Measurements from ENCODE around the gene OR8B8. TPM values are rescaled to one million over a fixed set of nuclear protein-coding genes. Genes with fewer than 3 reads are reported as not detected.
A peak's percentile ranks its signal among the peaks of the same experiment; 100 is the strongest.

Gene OR8B8
- total RNA-seq, 1 experiment from 2014 or later = not detected

GRCh38 chr11:124415356-124415923, 30.1 kb downstream of the OR8B8 start:
- H2AFZ ChIP-seq (ENCODE audit: low read depth, low read length, poor library complexity, severe bottlenecking) = peak overlapping the region; percentile 32
- BruUV-seq (replicated peaks) = no TSS peak
- no peaks in the 10 kb centered on the region for H3K9me2 ChIP-seq (ENCODE audit: insufficient read depth)
- H3K4me1 ChIP-seq (ENCODE audit: control insufficient read depth in 1 of 2, insufficient read depth in 2 of 2, low read length in 2 of 2) = no peaks in the 10 kb centered on the region
- POLR2A ChIA-PET = no interaction called here
- ATAC-seq = no peak
- no peak overlapping the region for H3K9ac ChIP-seq (ENCODE audit: low read length)
- H3K79me2 ChIP-seq (ENCODE audit: insufficient read depth, low read length) = no peaks in the 10 kb centered on the region
- no peaks in the 10 kb centered on the region for H4K20me1 ChIP-seq (ENCODE audit: insufficient read depth)
- CTCF ChIA-PET = interaction anchor here (0.7 to 1.9 kb wide), 6 partner anchors 14 to 422 kb away, joined by 3 to 14 read pairs (median 4); no protein-coding TSS in a partner anchor
- H3K4me2 ChIP-seq (ENCODE audit: low read length) = no peak overlapping the region
- RAD21 ChIA-PET (ENCODE audit: low non-redundant PET in 1 of 2, low total read pairs in 2 of 2, uncharacterized antibody in 2 of 2, unreplicated experiment in 2 of 2) = no interaction called here
- peaks cover 57% of the 10 kb centered on the region for H3K27me3 ChIP-seq (ENCODE audit: insufficient read depth, low read length)
- no peaks in the 10 kb centered on the region for H3K9me3 ChIP-seq (ENCODE audit: control insufficient read depth in 1 of 2, insufficient read depth in 1 of 2, low read depth in 1 of 2, low read length in 2 of 2)
- no peak overlapping the region for H3K27ac ChIP-seq (ENCODE audit: low read depth, low read length)
- intact Hi-C loops (cut with micrococcal nuclease) = loop anchor here (1.0 to 10.0 kb wide), 3 partner anchors 171 to 449 kb away; partner anchors contain the start of gene ROBO3
- H3K4me3 ChIP-seq (replicated peaks in 1 of 2; ENCODE audit: low read depth in 1 of 2, low read length in 2 of 2) = no peak overlapping the region
- peak; percentile 46 for DNase-seq (ENCODE audit: low read depth, low spot score)
- H3K36me3 ChIP-seq (ENCODE audit: control insufficient read depth in 1 of 2, insufficient read depth in 2 of 2, low read length in 2 of 2) = no peaks in the 10 kb centered on the region
- no peak for TF ChIP-seq EGR1 (IDR thresholded peaks at IDR 0.05; ENCODE audit: low read depth)
- TF ChIP-seq POLR2A (IDR thresholded peaks at IDR 0.05; ENCODE audit: borderline replicate concordance, extremely low read depth, insufficient read depth, insufficient read length) = no peak
- peak; percentile 60 to 64 (median 63) for TF ChIP-seq CTCF (IDR thresholded peaks at IDR 0.05 in 2 of 3, conservative IDR thresholded peaks at IDR 0.05 in 1 of 3; ENCODE audit: borderline replicate concordance in 1 of 3, insufficient read depth in 1 of 3, low read depth in 2 of 3, low read length in 2 of 3)
- TF ChIP-seq YY1 (IDR thresholded peaks at IDR 0.05; ENCODE audit: extremely low read depth, insufficient replicate concordance, low read depth, low read length) = no peak
- TF ChIP-seq ZFX (IDR thresholded peaks at IDR 0.05) = no peak
- no peak for TF ChIP-seq REST (IDR thresholded peaks at IDR 0.05; ENCODE audit: low read depth)
- no peak for TF ChIP-seq TCF7L2 (IDR thresholded peaks at IDR 0.05; ENCODE audit: borderline replicate concordance, extremely low read depth, insufficient read depth, insufficient read length)
- TF ChIP-seq RAD21 (IDR thresholded peaks at IDR 0.05; ENCODE audit: low read depth) = peak; percentile 74
- no peak for TF ChIP-seq JUND (IDR thresholded peaks at IDR 0.05)
- TF ChIP-seq ZNF274 (IDR thresholded peaks at IDR 0.05; ENCODE audit: low read depth, low read length) = no peak

Measured in HCT116 (cell line).